SK-N-SH (cell line): ENCODE measurements around the gene LIG1.

Source experiments
- CHD2 ChIP-seq: fragments of 150-350 bp; IDR thresholded peaks from 2 replicates; pipeline ENCODE4 v1.6.1; 2018; ENCODE audit warnings: low read length; ENCODE audit not compliant: partially characterized antibody
- CTCF ChIP-seq: fragments of 200-600 bp; sonication (generic); IDR thresholded peaks from 2 replicates; pipeline ENCODE4 v1.6.1; 2017; ENCODE audit warnings: antibody characterized with exemption, mild to moderate bottlenecking, moderate library complexity
- EZH2phosphoT487 ChIP-seq: fragments of 200-600 bp; sonication (generic); IDR thresholded peaks from 2 replicates; pipeline ENCODE4 v1.6.1; 2017; ENCODE audit warnings: low read depth, mixed run types, mild to moderate bottlenecking, antibody characterized with exemption, moderate library complexity, borderline replicate concordance
- MAX ChIP-seq: IDR thresholded peaks from 2 replicates; pipeline ENCODE4 v1.4.0; 2012; ENCODE audit warnings: low read depth
- PBX3 ChIP-seq: IDR thresholded peaks from 2 replicates; pipeline ENCODE4; 2012
- POLR2AphosphoS5 ChIP-seq: IDR thresholded peaks from 2 replicates; pipeline ENCODE4 v1.6.1; 2012; ENCODE audit warnings: low read depth, low read length
- RCOR1 ChIP-seq: fragments of 150-350 bp; IDR thresholded peaks from 2 replicates; pipeline ENCODE4 v1.6.1; 2017; ENCODE audit warnings: antibody characterized with exemption, low read length
- RXRA ChIP-seq: IDR thresholded peaks from 2 replicates; pipeline ENCODE4 v1.4.0; 2012; ENCODE audit warnings: low read depth, mild to moderate bottlenecking, borderline replicate concordance
- SIN3A ChIP-seq: IDR thresholded peaks from 2 replicates; pipeline ENCODE4 v1.6.1; 2012; ENCODE audit warnings: low read depth, mild to moderate bottlenecking, low read length, moderate library complexity, borderline replicate concordance
- TAF1 ChIP-seq: IDR thresholded peaks from 2 replicates; pipeline ENCODE4 v1.6.1; 2012; ENCODE audit warnings: low read depth, mild to moderate bottlenecking, low read length, moderate library complexity, borderline replicate concordance
- TCF12 ChIP-seq: IDR thresholded peaks from 2 replicates; pipeline ENCODE4 v1.4.0; 2012
- USF1 ChIP-seq: IDR thresholded peaks from 2 replicates; pipeline ENCODE4 v1.4.0; 2012; ENCODE audit warnings: low read depth, borderline replicate concordance
- USF2 ChIP-seq: fragments of 150-350 bp; IDR thresholded peaks from 2 replicates; pipeline ENCODE4 v1.6.1; 2017; ENCODE audit warnings: antibody characterized with exemption, low read length, low read depth, borderline replicate concordance

DNA sequence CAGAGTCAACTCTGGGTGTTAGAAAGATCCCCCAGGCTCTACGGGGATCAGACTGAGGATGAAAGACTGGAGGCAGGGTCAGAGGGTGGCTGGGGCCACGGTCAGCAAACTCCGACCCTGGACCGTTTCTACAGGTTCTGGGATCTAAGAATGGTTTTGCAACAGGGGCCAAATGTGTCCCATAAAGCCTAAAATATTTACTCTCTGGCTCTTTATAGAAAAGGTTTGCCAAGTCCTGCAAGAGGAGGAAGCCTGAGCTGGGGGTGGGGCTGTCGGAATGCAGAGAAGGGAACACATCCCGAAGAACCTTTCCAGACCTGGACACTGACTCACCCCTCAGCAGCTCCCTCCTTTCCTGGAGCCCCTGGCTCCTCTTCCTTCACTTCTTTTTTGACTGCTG is 20.7 kb downstream of the LIG1 start:
- no peak for TF ChIP-seq TAF1
- TF ChIP-seq CTCF, result no peak
- TF ChIP-seq SIN3A, result no peak
- TF ChIP-seq RCOR1, result no peak
- TF ChIP-seq CHD2, result no peak
- TF ChIP-seq RXRA, result no peak
- no peak for TF ChIP-seq USF1
- TF ChIP-seq POLR2AphosphoS5, result no peak
- no peak for TF ChIP-seq MAX
- no peak for TF ChIP-seq TCF12
- no peak for TF ChIP-seq USF2
- no peak for TF ChIP-seq EZH2phosphoT487
- no peak for TF ChIP-seq PBX3
